ENCODE results near the gene DAP. TPM values are rescaled to one million over a fixed set of nuclear protein-coding genes. Genes with fewer than 3 reads are reported as not detected.

DAP gene
- total RNA-seq, 1 experiment from 2014 or later = 47.2 TPM

DNA sequence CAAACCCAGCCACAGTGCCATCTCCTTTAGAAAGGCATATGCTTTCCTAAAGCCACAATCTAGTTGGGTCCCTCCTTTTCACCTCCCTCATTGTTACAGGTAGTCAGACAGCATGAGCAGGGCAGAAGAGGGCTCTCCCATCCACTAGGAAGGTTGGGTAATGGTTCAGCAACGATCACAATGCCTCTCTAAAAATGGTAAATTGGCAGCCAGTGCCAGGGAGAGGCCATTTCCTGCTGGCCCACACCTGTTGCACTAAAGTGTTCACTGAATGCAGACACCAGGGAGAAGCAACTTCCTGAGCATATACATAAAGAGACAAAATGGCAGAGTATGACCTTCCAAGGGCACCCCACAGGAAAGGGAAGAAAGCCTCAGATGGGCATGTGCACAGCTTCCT, 31.3 kb upstream of the DAP start:
- no CpG with 5 or more reads among the region's 1 CpG for WGBS (ENCODE audit: extremely low coverage, insufficient read length, low lambda C conversion rate)
- H4K20me1 ChIP-seq (ENCODE audit: control insufficient read depth, insufficient read depth, insufficient read length) = no peaks in the 10 kb centered on the region

More for the DNA sequence above, 31.3 kb upstream of the DAP start:
- Histone ChIP-seq H3K23ac (ENCODE audit: insufficient read length, low read depth, low read length) (no peak overlapping the region), H3K14ac (ENCODE audit: insufficient read depth, low read length) (no peak overlapping the region), H3K4me1 (ENCODE audit: insufficient read depth, low read length) (0 out of 2 replicates have a peak, but pooled peaks cover 1% of the 10 kb centered on the region), H4K8ac (replicated peaks; ENCODE audit: insufficient read length, low read depth, low read length) (no peak overlapping the region), H3K56ac (ENCODE audit: insufficient read length, low read depth, low read length) (no peak overlapping the region), H2AFZ (ENCODE audit: low read length) (no peak overlapping the region), H2BK12ac (ENCODE audit: insufficient read length, low read depth, low read length) (no peak overlapping the region), H3K4me2 (ENCODE audit: insufficient read depth, insufficient read length, low read length) (no peak overlapping the region), H2BK20ac (ENCODE audit: low read depth, low read length, poor library complexity, severe bottlenecking) (no peak overlapping the region), H3T11ph (ENCODE audit: low read length) (no peak overlapping the region), H3K9ac (ENCODE audit: extremely low read depth, insufficient read length, low read length) (no peak overlapping the region), H3K18ac (ENCODE audit: insufficient read length, low read depth, low read length) (no peak overlapping the region), H3K4ac (ENCODE audit: low read depth, low read length) (no peak overlapping the region), H2BK15ac (ENCODE audit: low read depth, low read length) (no peak overlapping the region), H3K23me2 (ENCODE audit: insufficient read length, low read depth, low read length, poor library complexity, severe bottlenecking) (no peaks in the 10 kb centered on the region), H4K5ac (ENCODE audit: insufficient read length, low read depth, low read length) (no peak overlapping the region), H3K79me2 (ENCODE audit: insufficient read depth, low read length) (no peaks in the 10 kb centered on the region), H2AK5ac (ENCODE audit: insufficient read length, low read length) (no peak overlapping the region), H3K9me3 (ENCODE audit: control insufficient read depth, low read depth, low read length) (no peaks in the 10 kb centered on the region), H3K79me1 (ENCODE audit: insufficient read depth, low read depth, low read length, poor library complexity, severe bottlenecking) (no peaks in the 10 kb centered on the region), H2BK5ac (ENCODE audit: insufficient read length, low read length) (no peak overlapping the region), H2BK120ac (ENCODE audit: low read depth, low read length, poor library complexity, severe bottlenecking) (no peak overlapping the region), H4K91ac (ENCODE audit: insufficient read length, low read depth, low read length) (no peak overlapping the region), H3K27ac (ENCODE audit: insufficient read length, low read depth, low read length) (no peak overlapping the region), H3K27me3 (ENCODE audit: insufficient read depth, low read length) (no peaks in the 10 kb centered on the region)
- Mint-ChIP-seq H3K4me3 (no peak overlapping the region), H3K27me3 (ENCODE audit: low read depth) (peaks cover 4% of the 10 kb centered on the region; the same call in 1 of the 2 replicates), H3K36me3 (ENCODE audit: insufficient read depth in 1 of 3, low read depth in 3 of 3) (no peaks in the 10 kb centered on the region), H3K9me3 (no peaks in the 10 kb centered on the region), H3K4me1 (no peaks in the 10 kb centered on the region), H3K27ac (no peak overlapping the region)
- TF ChIP-seq, protein P1, sequence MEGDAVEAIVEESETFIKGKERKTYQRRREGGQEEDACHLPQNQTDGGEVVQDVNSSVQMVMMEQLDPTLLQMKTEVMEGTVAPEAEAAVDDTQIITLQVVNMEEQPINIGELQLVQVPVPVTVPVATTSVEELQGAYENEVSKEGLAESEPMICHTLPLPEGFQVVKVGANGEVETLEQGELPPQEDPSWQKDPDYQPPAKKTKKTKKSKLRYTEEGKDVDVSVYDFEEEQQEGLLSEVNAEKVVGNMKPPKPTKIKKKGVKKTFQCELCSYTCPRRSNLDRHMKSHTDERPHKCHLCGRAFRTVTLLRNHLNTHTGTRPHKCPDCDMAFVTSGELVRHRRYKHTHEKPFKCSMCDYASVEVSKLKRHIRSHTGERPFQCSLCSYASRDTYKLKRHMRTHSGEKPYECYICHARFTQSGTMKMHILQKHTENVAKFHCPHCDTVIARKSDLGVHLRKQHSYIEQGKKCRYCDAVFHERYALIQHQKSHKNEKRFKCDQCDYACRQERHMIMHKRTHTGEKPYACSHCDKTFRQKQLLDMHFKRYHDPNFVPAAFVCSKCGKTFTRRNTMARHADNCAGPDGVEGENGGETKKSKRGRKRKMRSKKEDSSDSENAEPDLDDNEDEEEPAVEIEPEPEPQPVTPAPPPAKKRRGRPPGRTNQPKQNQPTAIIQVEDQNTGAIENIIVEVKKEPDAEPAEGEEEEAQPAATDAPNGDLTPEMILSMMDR (conservative IDR thresholded peaks at IDR 0.05) = no peak
- DNase-seq = no peak

Measured in H9 (cell line).